Astrocyte of the spinal cord (primary cell): ENCODE results near the gene CCND1.
A peak's percentile ranks its signal among the peaks of the same experiment; 100 is the strongest.

Experiments used
- DNase-seq: peaks from one replicate; pipeline ENCODE4 v3.0.0; 2011; ENCODE audit warnings: low read depth, low spot score
- H3K4me3 ChIP-seq: 2 replicates; pipeline ENCODE4 v1.5.1; 2011; ENCODE audit warnings: low read depth, mild to moderate bottlenecking, low read length, moderate library complexity
- CTCF ChIP-seq: IDR thresholded peaks from 2 replicates; pipeline ENCODE4 v1.5.1; 2012; ENCODE audit warnings: low read depth, mild to moderate bottlenecking, low read length, inconsistent platforms
- in situ Hi-C: cut with HindIII; loops from 2 replicates; pipeline ENCODE4 v1.10.0; 2017; ENCODE audit warnings: low sequenced_read_pairs

The CCND1 gene

DNA sequence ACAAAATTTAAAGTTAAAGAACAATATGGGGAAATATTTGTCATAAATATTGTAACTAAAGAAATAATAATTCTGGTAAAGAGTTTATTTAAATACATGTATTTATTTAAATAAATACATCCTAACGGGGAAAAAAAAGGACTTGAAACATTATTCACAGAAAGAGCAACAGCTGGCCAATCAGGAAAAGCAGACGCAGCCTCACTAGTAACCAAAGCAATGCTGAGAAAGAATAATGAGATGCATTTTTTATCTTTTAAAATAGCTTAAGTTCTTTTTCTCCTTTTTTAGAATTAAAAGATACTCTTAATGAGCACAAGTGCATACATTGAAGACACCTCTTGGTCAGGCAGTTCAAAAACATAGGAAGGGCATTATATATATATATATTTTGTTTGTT lies 36.8 kb downstream of the CCND1 start:
- TF ChIP-seq CTCF, result no peak
- no peak for DNase-seq
- H3K4me3 ChIP-seq, result no peak overlapping the region
- in situ Hi-C loops, result no loop called here

GRCh38 chr11:69680688-69681087 lies 39.7 kb downstream of the CCND1 start:
- no peak overlapping the region for H3K4me3 ChIP-seq
- DNase-seq, result no peak
- TF ChIP-seq CTCF, result no peak
- in situ Hi-C loops, result no loop called here

GRCh38 chr11:69682221-69682620 lies 41.3 kb downstream of the CCND1 start:
- in situ Hi-C loops, result no loop called here
- no peak overlapping the region for H3K4me3 ChIP-seq
- no peak for DNase-seq
- no peak for TF ChIP-seq CTCF

GRCh38 chr11:69682681-69683326 lies 41.8 kb downstream of the CCND1 start:
- in situ Hi-C loops, result no loop called here
- no peak for DNase-seq
- no peak overlapping the region for H3K4me3 ChIP-seq
- no peak for TF ChIP-seq CTCF

GRCh38 chr11:69683764-69684333 lies 42.9 kb downstream of the CCND1 start:
- peak; percentile 42 for TF ChIP-seq CTCF
- in situ Hi-C loops, result no loop called here
- DNase-seq, result no peak
- no peak overlapping the region for H3K4me3 ChIP-seq

GRCh38 chr11:69684651-69685050 lies 43.7 kb downstream of the CCND1 start:
- TF ChIP-seq CTCF, result no peak
- H3K4me3 ChIP-seq, result no peak overlapping the region
- in situ Hi-C loops, result no loop called here
- DNase-seq, result no peak
